HG03139 (cell line): ENCODE results near the gene C20orf202.
"Not testable (repeated sequence)": the region's sequence is repeated elsewhere in the genome, so short reads cannot be mapped to it uniquely, and the experiment has no call there.

Experiments
- ATAC-seq: cut with Tn5 transposase; IDR thresholded peaks from one replicate; pipeline ENCODE4 v1.9.1; 2021; ENCODE audit not compliant: unreplicated experiment

The C20orf202 gene

GRCh38 chr20:1207293-1207878 lies 4.1 kb downstream of the C20orf202 start:
- ATAC-seq: no peak

GRCh38 chr20:1209447-1210387 lies 6.5 kb downstream of the C20orf202 start:
- ATAC-seq: no peak

GRCh38 chr20:1210501-1210900 lies 7.2 kb downstream of the C20orf202 start:
- no peak for ATAC-seq

- ATAC-seq: no peak
Measured at GRCh38 chr20:1212023-1212422, 8.8 kb downstream of the C20orf202 start.

- peak; percentile 67 for ATAC-seq
Measured at GRCh38 chr20:1212607-1213396, 9.5 kb downstream of the C20orf202 start.

GRCh38 chr20:1214838-1215261 lies 11.6 kb downstream of the C20orf202 start:
- ATAC-seq: no peak

GRCh38 chr20:1215386-1216170 lies 12.3 kb downstream of the C20orf202 start:
- ATAC-seq: no peak

- not testable (repeated sequence) for ATAC-seq
Measured at GRCh38 chr20:1216527-1217427, 13.5 kb downstream of the C20orf202 start.

- not testable (repeated sequence) for ATAC-seq
Measured at GRCh38 chr20:1222750-1223149, 19.5 kb downstream of the C20orf202 start.

- no peak for ATAC-seq
Measured at GRCh38 chr20:1224205-1224890, 21.1 kb downstream of the C20orf202 start.

GRCh38 chr20:1225263-1225782 lies 22.1 kb downstream of the C20orf202 start:
- no peak for ATAC-seq

- ATAC-seq: no peak
Measured at GRCh38 chr20:1225783-1226654, 22.8 kb downstream of the C20orf202 start, which contains the start of gene RAD21L1. Gene RAD21L1 (plus strand): TSS chr20:1226044. CDS start chr20:1228454, 2,410 bp downstream.

- no peak for ATAC-seq
Measured at GRCh38 chr20:1229541-1229940, 26.3 kb downstream of the C20orf202 start.

- ATAC-seq: no peak
Measured at GRCh38 chr20:1232286-1233111, 29.2 kb downstream of the C20orf202 start.

GRCh38 chr20:1240549-1240948 lies 37.3 kb downstream of the C20orf202 start:
- ATAC-seq: no peak

GRCh38 chr20:1241456-1241855 lies 38.2 kb downstream of the C20orf202 start:
- no peak for ATAC-seq

- ATAC-seq: no peak
Measured at GRCh38 chr20:1242099-1242498, 38.8 kb downstream of the C20orf202 start.
